ENCODE results near the gene SCUBE2. TPM values are rescaled to one million over a fixed set of nuclear protein-coding genes. Genes with fewer than 3 reads are reported as not detected.

The SCUBE2 gene
- total and polyA plus RNA-seq, 8 donors = 3.8 to 33.8 (median 16.5) TPM

GRCh38 chr11:9074338-9075029 lies 16.9 kb downstream of the SCUBE2 start:
- no peaks in the 10 kb centered on the region for H3K9me3 ChIP-seq
- H3K4me3 ChIP-seq = no peak overlapping the region
- TF ChIP-seq, protein P1, sequence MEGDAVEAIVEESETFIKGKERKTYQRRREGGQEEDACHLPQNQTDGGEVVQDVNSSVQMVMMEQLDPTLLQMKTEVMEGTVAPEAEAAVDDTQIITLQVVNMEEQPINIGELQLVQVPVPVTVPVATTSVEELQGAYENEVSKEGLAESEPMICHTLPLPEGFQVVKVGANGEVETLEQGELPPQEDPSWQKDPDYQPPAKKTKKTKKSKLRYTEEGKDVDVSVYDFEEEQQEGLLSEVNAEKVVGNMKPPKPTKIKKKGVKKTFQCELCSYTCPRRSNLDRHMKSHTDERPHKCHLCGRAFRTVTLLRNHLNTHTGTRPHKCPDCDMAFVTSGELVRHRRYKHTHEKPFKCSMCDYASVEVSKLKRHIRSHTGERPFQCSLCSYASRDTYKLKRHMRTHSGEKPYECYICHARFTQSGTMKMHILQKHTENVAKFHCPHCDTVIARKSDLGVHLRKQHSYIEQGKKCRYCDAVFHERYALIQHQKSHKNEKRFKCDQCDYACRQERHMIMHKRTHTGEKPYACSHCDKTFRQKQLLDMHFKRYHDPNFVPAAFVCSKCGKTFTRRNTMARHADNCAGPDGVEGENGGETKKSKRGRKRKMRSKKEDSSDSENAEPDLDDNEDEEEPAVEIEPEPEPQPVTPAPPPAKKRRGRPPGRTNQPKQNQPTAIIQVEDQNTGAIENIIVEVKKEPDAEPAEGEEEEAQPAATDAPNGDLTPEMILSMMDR (IDR thresholded peaks at IDR 0.05) = no peak
- no peaks in the 10 kb centered on the region for H3K27me3 ChIP-seq
- FAIRE-seq (no peak), DNase-seq (no peak), ATAC-seq (no peak)
- no peaks in the 10 kb centered on the region for H3K36me3 ChIP-seq
- H3K4me1 ChIP-seq = peaks cover 0 to 11% (median 0%) of the 10 kb centered on the region in 3 donors
- intact Hi-C loops (cut with DNase I) = no loop called here
- no peak overlapping the region for H3K27ac ChIP-seq
- 86 to 88% methylated on average over 15 of the region's 15 CpGs for WGBS, 2 donors

- TF ChIP-seq, protein P1 (IDR thresholded peaks at IDR 0.05) = no peak
- FAIRE-seq (no peak), ATAC-seq (no peak), DNase-seq (no peak)
- Histone ChIP-seq H3K4me3 (no peak overlapping the region), H3K9me3 (no peaks in the 10 kb centered on the region), H3K27me3 (no peaks in the 10 kb centered on the region), H3K4me1 (peaks cover 0 to 15% (median 0%) of the 10 kb centered on the region in 3 donors), H3K36me3 (no peaks in the 10 kb centered on the region), H3K27ac (no peak overlapping the region)
- intact Hi-C loops (cut with DNase I) = no loop called here
- WGBS, 2 donors = 90 to 98% methylated on average over 6 of the region's 6 CpGs
These were observed 17.8 kb downstream of the SCUBE2 start for GRCh38 chr11:9073466-9074225.

- TF ChIP-seq, protein P1 (IDR thresholded peaks at IDR 0.05) = no peak
- no peaks in the 10 kb centered on the region for H3K36me3 ChIP-seq
- no peaks in the 10 kb centered on the region for H3K9me3 ChIP-seq
- no peak overlapping the region for H3K4me3 ChIP-seq
- H3K27me3 ChIP-seq = no peaks in the 10 kb centered on the region
- FAIRE-seq (no peak), ATAC-seq (no peak), DNase-seq (no peak)
- intact Hi-C loops (cut with DNase I) = no loop called here
- peaks cover 0 to 15% (median 0%) of the 10 kb centered on the region in 3 donors for H3K4me1 ChIP-seq
- H3K27ac ChIP-seq = no peak overlapping the region
- 79 to 88% methylated on average over 7 of the region's 7 CpGs for WGBS, 2 donors
These were observed 18.7 kb downstream of the SCUBE2 start for GRCh38 chr11:9072626-9073176.

GRCh38 chr11:9071692-9072091 lies 19.7 kb downstream of the SCUBE2 start:
- Histone ChIP-seq H3K27ac (no peak overlapping the region), H3K4me3 (no peak overlapping the region), H3K4me1 (peaks cover 0 to 15% (median 0%) of the 10 kb centered on the region in 3 donors), H3K27me3 (no peaks in the 10 kb centered on the region), H3K36me3 (no peaks in the 10 kb centered on the region), H3K9me3 (no peaks in the 10 kb centered on the region)
- intact Hi-C loops (cut with DNase I) = no loop called here
- TF ChIP-seq, protein P1 (IDR thresholded peaks at IDR 0.05) = no peak
- DNase-seq (no peak), ATAC-seq (no peak), FAIRE-seq (no peak)
- WGBS, 2 donors = 93 to 97% methylated on average over 3 of the region's 3 CpGs

Data from pancreas (tissue), 10 donors.